K562 (cell line): ENCODE results near the gene GPR139. TPM values are rescaled to one million over a fixed set of nuclear protein-coding genes. Genes with fewer than 3 reads are reported as not detected.

Source experiments
- ATAC-seq: fragments of 200-7000 bp; cut with Tn5 transposase; 3 replicates; pipeline ENCODE4 v1.9.1; 2020; ENCODE audit warnings: moderate library complexity
- Bru-seq: library from RNA; stranded (reverse); fragments of 400-500 nt; gene quantifications from one replicate; lab custom pipeline; 2021; lab: Mats Ljungman, UMichigan
- BruChase-seq, 2 experiments: library from RNA; stranded (reverse); fragments of 400-500 nt; gene quantifications; one replicate each; lab custom pipeline; 2021; lab: Mats Ljungman, UMichigan
- BruUV-seq: library from RNA; stranded (reverse); fragments of 400-500 nt; replicated peaks from 2 replicates; lab custom pipeline; 2021; lab: Mats Ljungman, UMichigan
- CTCF ChIA-PET: fragments of 300-600 bp; formaldehyde crosslinking; extraction: SDS; loops from one replicate; lab custom pipeline; 2021; ENCODE audit warnings: low intra/inter-chr PET ratio; lab: Yijun Ruan, JAX
- POLR2A ChIA-PET: fragments of 300-600, 350-650 bp; sonication (Branson Sonifier 250); formaldehyde crosslinking; extraction: SDS; loops from one replicate; lab custom pipeline; 2021; ENCODE audit warnings: antibody characterized with exemption, inconsistent platforms; lab: Yijun Ruan, JAX
- DNase-seq, 4 experiments: peaks; one replicate each; pipeline versions ENCODE4 v3.0.0 to v3.0.0-alpha.2; 2011 to 2018; ENCODE audit warnings: low spot score in 3 of 4, mixed read lengths in 3 of 4; ENCODE audit errors: extremely low read depth in 1 of 4
- FAIRE-seq: peaks from 2 replicates; lab custom pipeline; 2011; peaks lifted over from hg19 to GRCh38; lab: Jason Lieb, UNC
- H2AFZ ChIP-seq: 2 replicates; pipeline ENCODE4 v1.6.0; 2011; ENCODE audit warnings: low read depth, low read length, control low read depth, inconsistent platforms
- H3K27ac ChIP-seq: fragments of 200-600 bp; 3 replicates; pipeline ENCODE4 v1.8.0; 2011; ENCODE audit warnings: low read depth, mild to moderate bottlenecking, control low read depth, inconsistent platforms, low read length, moderate library complexity, mixed read lengths; ENCODE audit errors: extremely low read depth
- H3K27me3 ChIP-seq, 2 experiments: fragments of 300-600 bp in 1 of 2; 2 replicates in 1 of 2; 3 replicates in 1 of 2; pipeline versions ENCODE4 v1.6.0 to v1.8.0; 2011; ENCODE audit warnings: inconsistent platforms in 2 of 2, low read length in 2 of 2, mild to moderate bottlenecking in 1 of 2, mixed read lengths in 1 of 2, moderate library complexity in 1 of 2; ENCODE audit not compliant: control insufficient read depth in 2 of 2, insufficient read depth in 2 of 2
- H3K36me3 ChIP-seq: fragments of 300-600 bp; 3 replicates; pipeline ENCODE4 v1.8.0; 2011; ENCODE audit warnings: mild to moderate bottlenecking, low read length, inconsistent platforms; ENCODE audit not compliant: control insufficient read depth, insufficient read depth
- H3K4me1 ChIP-seq, 2 experiments: fragments of 200-600 bp in 1 of 2; replicated peaks in 1 of 2; 2 replicates in 1 of 2; 3 replicates in 1 of 2; pipeline versions ENCODE4 v1.5.1 to v1.8.0; 2011; ENCODE audit warnings: inconsistent platforms in 2 of 2, low read length in 2 of 2, mild to moderate bottlenecking in 1 of 2, mixed read lengths in 1 of 2, moderate library complexity in 1 of 2; ENCODE audit not compliant: control insufficient read depth in 2 of 2, insufficient read depth in 2 of 2
- H3K4me2 ChIP-seq: 2 replicates; pipeline ENCODE4 v1.6.1; 2011; ENCODE audit warnings: low read length, control low read depth, inconsistent platforms, mixed read lengths; ENCODE audit not compliant: insufficient read depth
- H3K4me3 ChIP-seq: fragments of 200-600 bp; sonication (generic), shearing (Covaris generic); 2 replicates; pipeline ENCODE4 v1.5.1; 2016; ENCODE audit warnings: control low read depth, inconsistent platforms
- H3K79me2 ChIP-seq: fragments of 200-600 bp; 3 replicates; pipeline ENCODE4 v1.8.0; 2011; ENCODE audit warnings: low read length, inconsistent platforms; ENCODE audit not compliant: control insufficient read depth, insufficient read depth
- H3K9ac ChIP-seq, 2 experiments: 2 replicates each; pipeline versions ENCODE4 v1.6.0 to v1.6.1; 2011; ENCODE audit warnings: low read depth in 2 of 2, low read length in 2 of 2, control low read depth in 1 of 2, inconsistent platforms in 1 of 2, mild to moderate bottlenecking in 1 of 2, mixed read lengths in 1 of 2; ENCODE audit not compliant: insufficient read depth in 1 of 2
- H3K9me1 ChIP-seq: one replicate; pipeline ENCODE4 v1.6.0; 2011; ENCODE audit warnings: inconsistent platforms, mild to moderate bottlenecking, low read length, moderate library complexity; ENCODE audit not compliant: control insufficient read depth, insufficient read depth
- H3K9me3 ChIP-seq: replicated peaks from 2 replicates; pipeline ENCODE4 v1.5.1; 2011; ENCODE audit warnings: low read depth, low read length, inconsistent platforms; ENCODE audit not compliant: control insufficient read depth, insufficient read depth
- H4K20me1 ChIP-seq: replicated peaks from 2 replicates; pipeline ENCODE4 v1.6.1; 2011; ENCODE audit warnings: low read length, inconsistent platforms, mixed read lengths; ENCODE audit not compliant: control insufficient read depth, insufficient read depth
- CHD1 ChIP-seq: fragments of 200-600 bp; sonication (generic); IDR thresholded peaks from one replicate; pipeline ENCODE4 v1.6.1; 2012; ENCODE audit warnings: mild to moderate bottlenecking, moderate library complexity, low read length, inconsistent platforms
- CTCFL ChIP-seq: IDR thresholded peaks from 2 replicates; pipeline ENCODE4 v1.6.1; 2011; ENCODE audit warnings: borderline replicate concordance, low read depth, mild to moderate bottlenecking, moderate library complexity, low read length; ENCODE audit not compliant: insufficient read depth, poor library complexity, severe bottlenecking
- FOXM1 ChIP-seq, 2 experiments: fragments of 450-650 bp in 1 of 2; sonication (generic) in 1 of 2; formaldehyde crosslinking in 1 of 2; IDR thresholded peaks; 2 replicates each; pipeline versions ENCODE4 v1.6.1 to v1.9.0; 2017 to 2022; ENCODE audit warnings: low read depth in 2 of 2, mild to moderate bottlenecking in 2 of 2, missing genetic modification reagents in 1 of 2, moderate library complexity in 1 of 2
- FOXP1 ChIP-seq: sonication (generic); formaldehyde crosslinking; IDR thresholded peaks from 2 replicates; pipeline ENCODE4 v1.8.0; 2022; ENCODE audit warnings: mild to moderate bottlenecking, missing genetic modification reagents
- GATA2 ChIP-seq: sonication (generic); formaldehyde crosslinking; IDR thresholded peaks from 2 replicates; pipeline ENCODE4 v1.4.0; 2020; ENCODE audit warnings: mild to moderate bottlenecking, missing genetic modification reagents
- HLTF ChIP-seq: fragments of 450-650 bp; IDR thresholded peaks from 2 replicates; pipeline ENCODE4 v1.6.1; 2016
- NR4A1 ChIP-seq, 2 experiments: fragments of 250-450 bp in 1 of 2; fragments of 450-650 bp in 1 of 2; sonication (Bioruptor Pico) in 1 of 2; IDR thresholded peaks; 2 replicates each; pipeline versions ENCODE4 v1.4.0 to v1.6.1; 2016 to 2020; ENCODE audit warnings: mild to moderate bottlenecking in 2 of 2, missing compliant biosample characterization in 1 of 2, missing genetic modification characterization in 1 of 2, moderate library complexity in 1 of 2
- STAT5B ChIP-seq: fragments of 250-450 bp; sonication (Bioruptor Pico); IDR thresholded peaks from 2 replicates; pipeline ENCODE4 v1.8.0; 2021; ENCODE audit warnings: mild to moderate bottlenecking, inconsistent platforms
- TAF9B ChIP-seq: fragments of 450-650 bp; IDR thresholded peaks from 2 replicates; pipeline ENCODE4 v1.6.1; 2018; ENCODE audit warnings: mild to moderate bottlenecking; ENCODE audit not compliant: partially characterized antibody
- ZNF57 ChIP-seq: fragments of 450-650 bp; formaldehyde crosslinking; IDR thresholded peaks from 2 replicates; pipeline ENCODE4 v1.4.0; 2020; ENCODE audit warnings: mild to moderate bottlenecking, moderate library complexity
- WGBS: fragments of 100-300 bp; shearing (Covaris generic); methylation state at CpG from one replicate; pipeline ENCODE4 v1.1.6; 2016; ENCODE audit warnings: low coverage, mixed read lengths; ENCODE audit not compliant: insufficient coverage; ENCODE audit errors: missing lambda C conversion rate; 5-methylcytosine and 5-hydroxymethylcytosine counted together
- in situ Hi-C: fragments of 300-500 bp; cut with MboI; formaldehyde crosslinking; loops from 4 replicates; pipeline ENCODE4 v1.15.0; 2018; ENCODE audit warnings: inconsistent platforms, mixed read lengths
- intact Hi-C: fragments of 100-400 bp; cut with micrococcal nuclease; formaldehyde crosslinking; loops from 2 replicates; pipeline ENCODE4 v1.14.2; 2022
- long read RNA-seq, 3 experiments: library from polyadenylated mRNA in 2 of 3; library from RNA in 1 of 3; unstranded in 2 of 3; stranded (forward) in 1 of 3; transcript quantifications; one replicate each; pipeline ENCODE4 v2.0.0, GENCODE V29; 2019 to 2022
- polyA minus RNA-seq, 3 experiments: library from RNA; depleted of rRNA, polyadenylated mRNA; stranded (reverse); fragments of >200 nt; gene quantifications; 2 replicates each; pipeline ENCODE4 v1.2.3, GENCODE V29; 2011
- polyA plus RNA-seq, 8 experiments: library from polyadenylated mRNA; depleted of rRNA in 4 of 8; stranded (reverse) in 5 of 8; unstranded in 3 of 8; fragments of >200 nt; fragmentation: Nextera tagmentation in 2 of 8; fragmentation: Illumina TruSeq in 1 of 8; extraction: Ambion mirVana in 2 of 8; extraction: Trizol in 1 of 8; gene quantifications; 2 replicates each; pipeline versions ENCODE4 v1.2.1 to v1.2.3, GENCODE V29; 2011 to 2014; ENCODE audit warnings: inconsistent platforms in 1 of 8, missing spikeins in 1 of 8
- total RNA-seq, 7 experiments: library from RNA; depleted of rRNA in 6 of 7; stranded (reverse); fragments of >200 nt in 6 of 7; fragmentation: Illumina TruSeq in 2 of 7; extraction: Trizol in 2 of 7; gene quantifications; 2 replicates each; pipeline versions ENCODE4 v1.2.1 to v1.2.3, GENCODE V29; 2011 to 2021; ENCODE audit warnings: low replicate concordance in 1 of 7
- TF ChIP-seq, protein P1 (sequence below): IDR thresholded peaks from 2 replicates; pipeline ENCODE4 v1.6.1; 2012; ENCODE audit warnings: low read depth, low read length, improper control_type of control experiment, borderline replicate concordance

GPR139 gene
- not detected in 2 replicates for total RNA-seq (2011; cell fraction: chromatin; rRNA removed; ENCODE audit: low replicate concordance)
- total RNA-seq (2011; cell fraction: nucleolus; rRNA removed), result not detected in 2 replicates
- not detected in 2 replicates for total RNA-seq (2011; cell fraction: nucleoplasm; rRNA removed)
- not detected in 2 replicates for total RNA-seq (2014; rRNA removed)
- total RNA-seq (2014; rRNA removed; fragmentation: Illumina TruSeq; extraction: Trizol), result not detected in 2 replicates
- total RNA-seq (2015; rRNA removed; fragmentation: Illumina TruSeq; extraction: Trizol), result not detected in 2 replicates
- total RNA-seq (2021), result not detected in 2 replicates
- polyA plus RNA-seq (2011; rRNA removed), result not detected in 2 replicates
- polyA plus RNA-seq (2011; cell fraction: cytosol; rRNA removed), result not detected in 2 replicates
- polyA plus RNA-seq (2011; cell fraction: nucleus; rRNA removed), result not detected in 2 replicates
- not detected in 2 replicates for polyA plus RNA-seq (2012)
- not detected in 2 replicates for polyA plus RNA-seq (2014; fragmentation: Illumina TruSeq; extraction: Trizol)
- polyA plus RNA-seq (2014; fragmentation: Nextera tagmentation; extraction: Ambion mirVana), result not detected
- polyA plus RNA-seq (2014; rRNA removed), result not detected in 2 replicates
- not detected in 2 replicates for polyA minus RNA-seq (2011; rRNA and poly(A)+ RNA removed)
- not detected in 2 replicates for polyA minus RNA-seq (2011; cell fraction: cytosol; rRNA and poly(A)+ RNA removed)
- polyA minus RNA-seq (2011; cell fraction: nucleus; rRNA and poly(A)+ RNA removed), result not detected in 2 replicates
- Bru-seq, nascent RNA, result not detected
- BruChase-seq, experiment 1, labeled RNA remaining after a 2-hour chase, result not detected
- not detected for BruChase-seq, experiment 2, labeled RNA remaining after a 6-hour chase
- long read RNA-seq, experiment 1, result 0 reads
- long read RNA-seq, experiment 2, result 0 reads
- long read RNA-seq, experiment 3, result 0 reads

- POLR2A ChIA-PET, result interaction anchor here (0.6 kb wide), 1 partner anchor 267 kb away, joined by 3 read pairs; no protein-coding TSS in a partner anchor
- H3K27me3 ChIP-seq, result peaks cover 3 to 43% of the 10 kb centered on the region in 2 experiments; a peak in 3 of 5 replicates
- TF ChIP-seq FOXM1 (IDR thresholded peaks at IDR 0.05; ENCODE audit: low read depth) (no peak), FOXM1 (CRISPR knock-in tag; IDR thresholded peaks at IDR 0.05; ENCODE audit: low read depth) (no peak), GATA2 (no peak), NR4A1 (CRISPR knock-in tag; IDR thresholded peaks at IDR 0.05) (no peak), NR4A1 (tag; IDR thresholded peaks at IDR 0.05) (no peak), ZNF57 (no peak), STAT5B (CRISPR knock-in tag) (no peak), HLTF (no peak), FOXP1 (CRISPR knock-in tag) (no peak), CHD1 (no peak), CTCFL (no peak), TAF9B (no peak)
- TF ChIP-seq, protein P1, sequence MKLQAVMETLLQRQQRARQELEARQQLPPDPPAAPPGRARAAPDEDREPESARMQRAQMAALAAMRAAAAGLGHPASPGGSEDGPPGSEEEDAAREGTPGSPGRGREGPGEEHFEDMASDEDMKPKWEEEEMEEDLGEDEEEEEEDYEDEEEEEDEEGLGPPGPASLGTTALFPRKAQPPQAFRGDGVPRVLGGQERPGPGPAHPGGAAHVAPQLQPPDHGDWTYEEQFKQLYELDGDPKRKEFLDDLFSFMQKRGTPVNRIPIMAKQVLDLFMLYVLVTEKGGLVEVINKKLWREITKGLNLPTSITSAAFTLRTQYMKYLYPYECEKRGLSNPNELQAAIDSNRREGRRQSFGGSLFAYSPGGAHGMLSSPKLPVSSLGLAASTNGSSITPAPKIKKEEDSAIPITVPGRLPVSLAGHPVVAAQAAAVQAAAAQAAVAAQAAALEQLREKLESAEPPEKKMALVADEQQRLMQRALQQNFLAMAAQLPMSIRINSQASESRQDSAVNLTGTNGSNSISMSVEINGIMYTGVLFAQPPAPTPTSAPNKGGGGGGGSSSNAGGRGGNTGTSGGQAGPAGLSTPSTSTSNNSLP, result no peak
Observed at GRCh38 chr16:20073203-20074098, at the start of gene GPR139. Gene GPR139 (minus strand): TSS chr16:20073890. CDS start chr16:20073616, 274 bp downstream.

More at GRCh38 chr16:20073203-20074098, at the start of gene GPR139:
- Histone ChIP-seq H2AFZ (no peak within 1 kb of the TSS), H3K4me3 (no peak within 1 kb of the TSS), H3K9ac (no peak within 1 kb of the TSS), H3K27ac (no peak within 1 kb of the TSS), H4K20me1 (no peaks in the 10 kb centered on the region; the same call in 1 of the 2 replicates), H3K9me1 (no peaks in the 10 kb centered on the region), H3K4me2 (no peak within 1 kb of the TSS), H3K79me2 (no peaks in the 10 kb centered on the region), H3K9me3 (no peaks in the 10 kb centered on the region), H3K36me3 (no peaks in the 10 kb centered on the region), H3K4me1 (peaks cover 0 to 7% of the 10 kb centered on the region in 2 experiments; a peak in 1 of 5 replicates)
- in situ Hi-C loops, result no loop called here
- intact Hi-C loops, result no loop called here
- FAIRE-seq (no peak), ATAC-seq (no peak), DNase-seq (no peak)
- CTCF ChIA-PET, result no interaction called here
- no TSS peak for BruUV-seq
- 12% methylated on average over 47 of the region's 76 CpGs for WGBS
